ENCODE results near the gene TPSG1.

DNA sequence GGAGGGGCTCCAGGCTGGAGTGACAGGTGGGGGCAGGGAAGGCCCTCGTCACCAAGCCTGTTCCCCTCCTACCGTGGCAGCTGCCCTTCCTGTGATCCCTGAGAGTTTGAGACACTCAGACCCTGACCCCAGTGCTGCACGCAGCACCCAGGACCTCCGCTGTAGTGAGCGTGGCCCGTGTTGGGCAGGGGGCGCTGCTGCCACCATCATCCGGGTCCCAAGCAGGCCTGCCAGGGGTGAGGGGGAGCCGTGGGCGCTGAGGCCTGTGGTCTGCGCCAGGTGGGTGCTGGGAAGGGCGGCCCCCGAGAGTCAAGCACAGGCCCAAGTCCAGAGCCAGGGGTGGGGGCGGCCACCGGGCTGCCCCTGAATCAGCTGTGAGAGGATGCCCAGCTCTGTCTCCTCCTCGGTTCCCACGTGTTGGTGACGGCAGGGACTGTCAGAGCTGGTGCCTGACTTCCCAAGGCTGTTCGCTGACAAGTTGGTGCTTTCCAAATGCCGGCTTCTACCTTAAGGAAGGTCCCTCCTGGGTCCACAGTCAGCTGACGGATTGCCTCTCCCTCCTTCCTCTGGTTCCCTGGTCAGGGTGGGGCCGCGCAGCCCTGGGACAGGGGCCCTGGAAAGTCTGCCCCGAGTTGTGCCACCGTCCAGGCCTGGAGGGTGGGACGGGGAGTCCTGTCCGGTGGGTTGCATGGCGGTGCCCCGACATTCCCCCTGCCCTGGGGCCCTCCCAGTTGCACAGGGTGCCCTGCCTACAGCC, 31.1 kb downstream of the TPSG1 start:
- TF ChIP-seq, protein P1, sequence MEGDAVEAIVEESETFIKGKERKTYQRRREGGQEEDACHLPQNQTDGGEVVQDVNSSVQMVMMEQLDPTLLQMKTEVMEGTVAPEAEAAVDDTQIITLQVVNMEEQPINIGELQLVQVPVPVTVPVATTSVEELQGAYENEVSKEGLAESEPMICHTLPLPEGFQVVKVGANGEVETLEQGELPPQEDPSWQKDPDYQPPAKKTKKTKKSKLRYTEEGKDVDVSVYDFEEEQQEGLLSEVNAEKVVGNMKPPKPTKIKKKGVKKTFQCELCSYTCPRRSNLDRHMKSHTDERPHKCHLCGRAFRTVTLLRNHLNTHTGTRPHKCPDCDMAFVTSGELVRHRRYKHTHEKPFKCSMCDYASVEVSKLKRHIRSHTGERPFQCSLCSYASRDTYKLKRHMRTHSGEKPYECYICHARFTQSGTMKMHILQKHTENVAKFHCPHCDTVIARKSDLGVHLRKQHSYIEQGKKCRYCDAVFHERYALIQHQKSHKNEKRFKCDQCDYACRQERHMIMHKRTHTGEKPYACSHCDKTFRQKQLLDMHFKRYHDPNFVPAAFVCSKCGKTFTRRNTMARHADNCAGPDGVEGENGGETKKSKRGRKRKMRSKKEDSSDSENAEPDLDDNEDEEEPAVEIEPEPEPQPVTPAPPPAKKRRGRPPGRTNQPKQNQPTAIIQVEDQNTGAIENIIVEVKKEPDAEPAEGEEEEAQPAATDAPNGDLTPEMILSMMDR (IDR thresholded peaks at IDR 0.05) = no peak
- TF ChIP-seq POLR2A (IDR thresholded peaks at IDR 0.05) = no peak

Data from heart left ventricle (tissue), 13 donors.